Measurements from ENCODE around the gene GABRR3.

GABRR3 gene

GRCh38 chr3:98035208-98035607, at the start of gene GABRR3:
GABRR3 (minus strand) TSS chr3:98035315; CDS start chr3:98034987, 328 bp downstream.
- in situ Hi-C loops (cut with HindIII; ENCODE audit: low sequenced_read_pairs), result no loop called here
- TF ChIP-seq, protein P1, sequence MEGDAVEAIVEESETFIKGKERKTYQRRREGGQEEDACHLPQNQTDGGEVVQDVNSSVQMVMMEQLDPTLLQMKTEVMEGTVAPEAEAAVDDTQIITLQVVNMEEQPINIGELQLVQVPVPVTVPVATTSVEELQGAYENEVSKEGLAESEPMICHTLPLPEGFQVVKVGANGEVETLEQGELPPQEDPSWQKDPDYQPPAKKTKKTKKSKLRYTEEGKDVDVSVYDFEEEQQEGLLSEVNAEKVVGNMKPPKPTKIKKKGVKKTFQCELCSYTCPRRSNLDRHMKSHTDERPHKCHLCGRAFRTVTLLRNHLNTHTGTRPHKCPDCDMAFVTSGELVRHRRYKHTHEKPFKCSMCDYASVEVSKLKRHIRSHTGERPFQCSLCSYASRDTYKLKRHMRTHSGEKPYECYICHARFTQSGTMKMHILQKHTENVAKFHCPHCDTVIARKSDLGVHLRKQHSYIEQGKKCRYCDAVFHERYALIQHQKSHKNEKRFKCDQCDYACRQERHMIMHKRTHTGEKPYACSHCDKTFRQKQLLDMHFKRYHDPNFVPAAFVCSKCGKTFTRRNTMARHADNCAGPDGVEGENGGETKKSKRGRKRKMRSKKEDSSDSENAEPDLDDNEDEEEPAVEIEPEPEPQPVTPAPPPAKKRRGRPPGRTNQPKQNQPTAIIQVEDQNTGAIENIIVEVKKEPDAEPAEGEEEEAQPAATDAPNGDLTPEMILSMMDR (IDR thresholded peaks at IDR 0.05; ENCODE audit: low read depth, low read length), result no peak
- no peak for DNase-seq (ENCODE audit: low read depth, low spot score)
- H3K4me3 ChIP-seq (ENCODE audit: low read depth, low read length), result no peak within 1 kb of the TSS

DNA sequence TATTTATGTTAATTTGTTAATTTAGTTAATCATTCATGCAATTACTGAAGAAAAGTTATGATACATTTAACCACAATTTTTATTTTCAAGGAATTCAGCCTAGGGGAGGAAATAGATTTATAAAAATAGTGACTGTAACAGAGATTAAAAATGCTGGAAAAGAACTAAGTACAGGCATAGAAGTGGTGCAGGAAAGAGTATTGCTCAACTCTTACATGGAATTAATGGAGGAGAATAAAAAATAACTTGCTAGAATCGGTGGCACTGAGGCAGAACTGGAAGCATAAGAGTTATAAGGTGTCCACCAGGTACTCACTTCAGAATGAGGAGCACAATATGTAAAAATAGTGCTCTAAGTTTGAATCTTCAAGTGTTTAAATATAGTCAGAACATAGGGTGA, 38.4 kb upstream of the GABRR3 start:
- in situ Hi-C loops (cut with HindIII; ENCODE audit: low sequenced_read_pairs), result no loop called here
- TF ChIP-seq, protein P1 (IDR thresholded peaks at IDR 0.05; ENCODE audit: low read depth, low read length), result no peak
- no peak overlapping the region for H3K4me3 ChIP-seq (ENCODE audit: low read depth, low read length)
- DNase-seq (ENCODE audit: low read depth, low spot score), result no peak

GRCh38 chr3:98070840-98071239, 35.7 kb upstream of the GABRR3 start:
- in situ Hi-C loops (cut with HindIII; ENCODE audit: low sequenced_read_pairs), result no loop called here
- no peak for DNase-seq (ENCODE audit: low read depth, low spot score)
- no peak overlapping the region for H3K4me3 ChIP-seq (ENCODE audit: low read depth, low read length)
- TF ChIP-seq, protein P1 (IDR thresholded peaks at IDR 0.05; ENCODE audit: low read depth, low read length), result no peak

DNA sequence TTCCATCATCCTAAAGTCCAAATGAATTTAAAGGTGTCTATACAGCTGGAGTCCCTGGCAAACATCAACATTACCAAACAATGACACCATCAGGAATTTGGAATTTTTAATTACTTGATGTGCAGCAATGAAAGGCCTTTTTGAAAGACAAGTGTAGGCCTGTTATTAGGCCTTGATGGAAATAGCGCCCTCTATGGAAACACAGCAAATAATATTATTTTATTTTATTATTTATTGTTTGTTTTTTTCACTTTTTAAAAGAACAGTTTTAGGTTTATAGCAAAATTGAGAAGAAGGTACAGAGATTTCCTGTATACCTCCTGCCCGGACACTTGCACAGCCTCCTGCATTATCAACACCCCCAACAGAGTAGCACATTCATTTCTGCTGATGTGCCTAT, 33.7 kb upstream of the GABRR3 start:
- no peak overlapping the region for H3K4me3 ChIP-seq (ENCODE audit: low read depth, low read length)
- DNase-seq (ENCODE audit: low read depth, low spot score), result no peak
- TF ChIP-seq, protein P1 (IDR thresholded peaks at IDR 0.05; ENCODE audit: low read depth, low read length), result no peak
- in situ Hi-C loops (cut with HindIII; ENCODE audit: low sequenced_read_pairs), result no loop called here

- TF ChIP-seq, protein P1 (IDR thresholded peaks at IDR 0.05; ENCODE audit: low read depth, low read length), result no peak
- in situ Hi-C loops (cut with HindIII; ENCODE audit: low sequenced_read_pairs), result no loop called here
- DNase-seq (ENCODE audit: low read depth, low spot score), result no peak
- H3K4me3 ChIP-seq (ENCODE audit: low read depth, low read length), result no peak overlapping the region
Measured at GRCh38 chr3:98058244-98058960, 23.3 kb upstream of the GABRR3 start.

- DNase-seq (ENCODE audit: low read depth, low spot score), result no peak
- TF ChIP-seq, protein P1 (IDR thresholded peaks at IDR 0.05; ENCODE audit: low read depth, low read length), result no peak
- H3K4me3 ChIP-seq (ENCODE audit: low read depth, low read length), result no peak overlapping the region
- in situ Hi-C loops (cut with HindIII; ENCODE audit: low sequenced_read_pairs), result no loop called here
Measured at GRCh38 chr3:98057631-98058030, 22.5 kb upstream of the GABRR3 start.

Measured in astrocyte of the spinal cord (primary cell).